PC-9 (cell line): ENCODE results near the gene JKAMP. TPM values are rescaled to one million over a fixed set of nuclear protein-coding genes. Genes with fewer than 3 reads are reported as not detected.

ENCODE experiments used
- BruUV-seq: library from RNA; stranded (reverse); fragments of 400-500 nt; replicated peaks from 2 replicates; lab custom pipeline; 2021; lab: Mats Ljungman, UMichigan
- CTCF ChIA-PET: fragments of 300-600 bp; sonication (Branson Sonifier 250); formaldehyde crosslinking; loops from one replicate; lab custom pipeline; 2022; ENCODE audit warnings: antibody characterized with exemption; lab: Charles Lee
- POLR2A ChIA-PET: fragments of 300-600 bp; sonication (Branson Sonifier 250); formaldehyde crosslinking; loops from one replicate; lab custom pipeline; 2022; ENCODE audit warnings: antibody characterized with exemption; ENCODE audit not compliant: unreplicated experiment; lab: Charles Lee
- DNase-seq, 2 experiments: peaks; one replicate each; pipeline versions ENCODE4 v3.0.0 to v3.0.0-alpha.2; 2015 to 2022; ENCODE audit warnings: mixed read lengths in 1 of 2
- H2AFZ ChIP-seq: fragments of 200-600 bp; sonication (generic); 2 replicates; pipeline ENCODE4 v1.8.1; 2017; ENCODE audit warnings: antibody characterized with exemption
- H3F3A ChIP-seq: fragments of 200-600 bp; sonication (generic); 2 replicates; pipeline ENCODE4 v1.8.1; 2017; ENCODE audit warnings: antibody characterized with exemption, mild to moderate bottlenecking, low read depth; ENCODE audit not compliant: insufficient read depth
- H3K27ac ChIP-seq: fragments of 200-600 bp; sonication (generic); 2 replicates; pipeline ENCODE4 v1.6.1; 2016; ENCODE audit warnings: mixed run types
- H3K27me3 ChIP-seq: fragments of 200-600 bp; sonication (generic); 2 replicates; pipeline ENCODE4 v1.6.1; 2016; ENCODE audit warnings: low read depth, mixed run types; ENCODE audit not compliant: insufficient read depth
- H3K36me3 ChIP-seq: fragments of 200-600 bp; sonication (generic); 2 replicates; pipeline ENCODE4 v1.6.1; 2016; ENCODE audit warnings: low read depth, mixed run types
- H3K4me1 ChIP-seq: fragments of 200-600 bp; sonication (generic); replicated peaks from 2 replicates; pipeline ENCODE4 v1.6.1; 2016; ENCODE audit warnings: mixed run types; ENCODE audit not compliant: insufficient read depth
- H3K4me2 ChIP-seq: fragments of 200-600 bp; sonication (generic); 2 replicates; pipeline ENCODE4 v1.6.1; 2017; ENCODE audit warnings: mixed run types
- H3K4me3 ChIP-seq: fragments of 200-600 bp; sonication (generic); 2 replicates; pipeline ENCODE4 v1.6.1; 2016; ENCODE audit warnings: mixed run types
- H3K79me2 ChIP-seq: fragments of 200-600 bp; sonication (generic); 2 replicates; pipeline ENCODE4 v1.6.1; 2017; ENCODE audit warnings: low read depth, mixed run types
- H3K9me2 ChIP-seq: fragments of 200-600 bp; sonication (generic); 2 replicates; pipeline ENCODE4 v1.8.1; 2017; ENCODE audit warnings: mild to moderate bottlenecking; ENCODE audit not compliant: insufficient read depth
- H3K9me3 ChIP-seq: fragments of 200-600 bp; sonication (generic); 2 replicates; pipeline ENCODE4 v1.8.1; 2016; ENCODE audit warnings: low read depth; ENCODE audit not compliant: insufficient read depth
- H4K20me1 ChIP-seq: fragments of 200-600 bp; sonication (generic); 2 replicates; pipeline ENCODE4 v1.8.1; 2017; ENCODE audit not compliant: insufficient read depth
- CTCF ChIP-seq: fragments of 200-600 bp; sonication (generic); conservative IDR thresholded peaks from 2 replicates; pipeline ENCODE4 v1.6.1; 2017; ENCODE audit warnings: mixed run types, antibody characterized with exemption, mild to moderate bottlenecking, moderate library complexity
- EZH2 ChIP-seq: fragments of 200-600 bp; sonication (generic); IDR thresholded peaks from 2 replicates; pipeline ENCODE4 v1.8.0; 2017; ENCODE audit warnings: antibody characterized with exemption, low read depth
- intact Hi-C: fragments of 100-400 bp; cut with micrococcal nuclease; formaldehyde crosslinking; loops from one replicate; pipeline ENCODE4 v1.10.0; 2022; ENCODE audit not compliant: unreplicated experiment
- total RNA-seq: library from RNA; stranded (reverse); gene quantifications from 2 replicates; pipeline ENCODE4 v1.2.3, GENCODE V29; 2021

JKAMP gene
- total RNA-seq, 1 experiment from 2014 or later: 60.1 TPM

GRCh38 chr14:59478540-59478939 lies 5.8 kb upstream of the JKAMP start:
- DNase-seq: no peak
- peaks cover 23% of the 10 kb centered on the region for H3F3A ChIP-seq
- H2AFZ ChIP-seq: no peak overlapping the region
- H3K4me3 ChIP-seq: no peak overlapping the region
- no peak overlapping the region for H3K4me2 ChIP-seq
- H3K27ac ChIP-seq: no peak overlapping the region
- no peaks in the 10 kb centered on the region for H3K9me3 ChIP-seq
- TF ChIP-seq CTCF (no peak), EZH2 (no peak)
- peaks cover 6% of the 10 kb centered on the region; the same call in 1 of the 2 replicates for H4K20me1 ChIP-seq
- ChIA-PET POLR2A (no interaction called here), CTCF (no interaction called here)
- peaks cover 30% of the 10 kb centered on the region for H3K4me1 ChIP-seq
- no peaks in the 10 kb centered on the region for H3K27me3 ChIP-seq
- peaks cover 53% of the 10 kb centered on the region for H3K36me3 ChIP-seq
- no peaks in the 10 kb centered on the region for H3K9me2 ChIP-seq
- BruUV-seq: no TSS peak
- H3K79me2 ChIP-seq: peaks cover 66% of the 10 kb centered on the region
- intact Hi-C loops: no loop called here

GRCh38 chr14:59480166-59480565 lies 4.2 kb upstream of the JKAMP start:
- peaks cover 76% of the 10 kb centered on the region for H3K79me2 ChIP-seq
- ChIA-PET POLR2A (no interaction called here), CTCF (no interaction called here)
- H4K20me1 ChIP-seq: no peaks in the 10 kb centered on the region; the same call in 1 of the 2 replicates
- H3K27me3 ChIP-seq: no peaks in the 10 kb centered on the region
- no peak for TF ChIP-seq CTCF
- no peak for TF ChIP-seq EZH2
- no peak overlapping the region for H2AFZ ChIP-seq
- peak overlapping the region; percentile 86 for H3K4me2 ChIP-seq
- no peak overlapping the region for H3K27ac ChIP-seq
- H3K9me2 ChIP-seq: no peaks in the 10 kb centered on the region
- BruUV-seq: no TSS peak
- H3F3A ChIP-seq: peaks cover 25% of the 10 kb centered on the region
- peaks cover 43% of the 10 kb centered on the region for H3K36me3 ChIP-seq
- H3K9me3 ChIP-seq: no peaks in the 10 kb centered on the region
- H3K4me1 ChIP-seq: peaks cover 31% of the 10 kb centered on the region
- no peak for DNase-seq
- peak overlapping the region; percentile 99; the same call in 1 of the 2 replicates for H3K4me3 ChIP-seq
- intact Hi-C loops: loop anchor here (5.0 kb wide), 2 partner anchors 203 to 612 kb away; partner anchors contain the start of gene PCNX4

- Histone ChIP-seq H4K20me1 (no peaks in the 10 kb centered on the region; the same call in 1 of the 2 replicates), H2AFZ (no peak overlapping the region), H3K4me2 (peak overlapping the region; percentile 86), H3K4me3 (peak overlapping the region; percentile 99), H3K36me3 (peaks cover 32% of the 10 kb centered on the region), H3K4me1 (peaks cover 43% of the 10 kb centered on the region), H3K9me2 (no peaks in the 10 kb centered on the region), H3K27me3 (no peaks in the 10 kb centered on the region), H3K79me2 (peaks cover 88% of the 10 kb centered on the region), H3F3A (peaks cover 25% of the 10 kb centered on the region), H3K27ac (peak overlapping the region; percentile 96), H3K9me3 (no peaks in the 10 kb centered on the region)
- no peak for TF ChIP-seq EZH2
- TF ChIP-seq CTCF: no peak
- intact Hi-C loops: loop anchor here (5.0 kb wide), 2 partner anchors 204 to 611 kb away; partner anchors contain the start of gene PCNX4
- CTCF ChIA-PET: no interaction called here
- POLR2A ChIA-PET: no interaction called here
- DNase-seq: no peak
- BruUV-seq: no TSS peak
Measured at GRCh38 chr14:59481407-59481806, 2.9 kb upstream of the JKAMP start.
